Body of pancreas (tissue), 4 donors: Measurements from ENCODE around the gene CCDC9.

ENCODE experiments used
- POLR2A ChIP-seq, 3 donors: fragments of 450-650 bp; IDR thresholded peaks; one replicate each; pipeline ENCODE4 v1.6.1; 2016; ENCODE audit warnings: antibody characterized with exemption in 3 of 3, mild to moderate bottlenecking in 2 of 3
- TF ChIP-seq, protein P1 (sequence below), 7 experiments: fragments of 450-650 bp in 4 of 7; fragments of 200-600 bp in 3 of 7; sonication (generic) in 3 of 7; IDR thresholded peaks; one replicate each; pipeline ENCODE4 v1.5.1; 2016 to 2019; ENCODE audit warnings: antibody characterized with exemption in 7 of 7

DNA sequence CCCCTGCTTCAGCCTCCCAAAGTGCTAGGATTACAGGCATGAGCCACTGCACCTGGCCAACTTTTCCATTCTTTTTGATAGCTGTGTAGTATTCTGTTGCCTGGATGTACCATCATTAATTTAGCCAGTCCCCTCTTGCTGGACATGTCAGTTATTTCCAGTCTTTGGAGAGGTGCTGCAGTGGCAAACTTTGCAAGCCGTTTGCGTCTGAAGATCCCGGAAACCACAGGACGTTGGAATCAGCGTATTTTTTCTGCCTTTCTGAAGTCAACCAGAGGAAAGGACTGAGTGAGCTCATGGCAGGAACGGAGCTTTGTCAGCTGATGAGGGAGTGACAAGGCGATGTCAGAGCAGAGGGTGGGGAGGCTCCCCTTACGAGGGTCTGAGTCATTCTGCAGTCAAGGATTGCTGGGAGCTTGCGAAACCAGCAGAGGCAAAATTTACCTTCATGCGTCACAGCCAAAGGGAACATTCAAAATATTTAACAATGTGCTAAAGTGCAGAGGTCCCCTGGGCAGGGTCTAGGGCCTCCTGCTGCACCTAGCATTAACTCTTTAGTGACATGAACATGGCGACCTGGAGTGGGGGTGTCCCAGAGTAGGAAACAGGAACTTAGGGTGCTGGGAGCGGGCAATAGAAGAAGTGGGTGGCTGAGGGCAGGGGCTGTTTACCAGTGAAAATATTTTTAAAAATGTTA lies 58.9 kb downstream of the CCDC9 start:
- TF ChIP-seq, protein P1, sequence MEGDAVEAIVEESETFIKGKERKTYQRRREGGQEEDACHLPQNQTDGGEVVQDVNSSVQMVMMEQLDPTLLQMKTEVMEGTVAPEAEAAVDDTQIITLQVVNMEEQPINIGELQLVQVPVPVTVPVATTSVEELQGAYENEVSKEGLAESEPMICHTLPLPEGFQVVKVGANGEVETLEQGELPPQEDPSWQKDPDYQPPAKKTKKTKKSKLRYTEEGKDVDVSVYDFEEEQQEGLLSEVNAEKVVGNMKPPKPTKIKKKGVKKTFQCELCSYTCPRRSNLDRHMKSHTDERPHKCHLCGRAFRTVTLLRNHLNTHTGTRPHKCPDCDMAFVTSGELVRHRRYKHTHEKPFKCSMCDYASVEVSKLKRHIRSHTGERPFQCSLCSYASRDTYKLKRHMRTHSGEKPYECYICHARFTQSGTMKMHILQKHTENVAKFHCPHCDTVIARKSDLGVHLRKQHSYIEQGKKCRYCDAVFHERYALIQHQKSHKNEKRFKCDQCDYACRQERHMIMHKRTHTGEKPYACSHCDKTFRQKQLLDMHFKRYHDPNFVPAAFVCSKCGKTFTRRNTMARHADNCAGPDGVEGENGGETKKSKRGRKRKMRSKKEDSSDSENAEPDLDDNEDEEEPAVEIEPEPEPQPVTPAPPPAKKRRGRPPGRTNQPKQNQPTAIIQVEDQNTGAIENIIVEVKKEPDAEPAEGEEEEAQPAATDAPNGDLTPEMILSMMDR (IDR thresholded peaks at IDR 0.05): no peak
- TF ChIP-seq POLR2A (IDR thresholded peaks at IDR 0.05): no peak
